Measurements from ENCODE around the gene DOK3.
A peak's percentile ranks its signal among the peaks of the same experiment; 100 is the strongest.

Gene DOK3

GRCh38 chr5:177474846-177475562 is 34.6 kb downstream of the DOK3 start:
- no peak for TF ChIP-seq CTCF (conservative IDR thresholded peaks at IDR 0.05; ENCODE audit: low read length)
- no peak for DNase-seq (ENCODE audit: low read depth)
- H3K4me3 ChIP-seq (ENCODE audit: low read length): no peak overlapping the region

- TF ChIP-seq CTCF (conservative IDR thresholded peaks at IDR 0.05; ENCODE audit: low read length): no peak
- no peak for DNase-seq (ENCODE audit: low read depth)
- peak overlapping the region; percentile 22; the same call in 1 of the 2 replicates for H3K4me3 ChIP-seq (ENCODE audit: low read length)
Observed at GRCh38 chr5:177474002-177474476, 35.6 kb downstream of the DOK3 start.

- no peak for TF ChIP-seq CTCF (conservative IDR thresholded peaks at IDR 0.05; ENCODE audit: low read length)
- H3K4me3 ChIP-seq (ENCODE audit: low read length): peak within 1 kb of the TSS; percentile 88
- DNase-seq (ENCODE audit: low read depth): peak; percentile 57
Observed at GRCh38 chr5:177473443-177474001, 36.1 kb downstream of the DOK3 start, which contains the start of gene DBN1. TSS of gene DBN1 (minus strand) at chr5:177473634. CDS start at chr5:177473521, 113 bp downstream.

GRCh38 chr5:177472460-177473442 is 36.9 kb downstream of the DOK3 start:
- no peak for TF ChIP-seq CTCF (conservative IDR thresholded peaks at IDR 0.05; ENCODE audit: low read length)
- H3K4me3 ChIP-seq (ENCODE audit: low read length): peak overlapping the region; percentile 88
- no peak for DNase-seq (ENCODE audit: low read depth)

- TF ChIP-seq CTCF (conservative IDR thresholded peaks at IDR 0.05; ENCODE audit: low read length): no peak
- peak overlapping the region; percentile 88 for H3K4me3 ChIP-seq (ENCODE audit: low read length)
- peak; percentile 74 for DNase-seq (ENCODE audit: low read depth)
Observed at GRCh38 chr5:177471610-177472356, 37.8 kb downstream of the DOK3 start.

GRCh38 chr5:177470759-177471536 is 38.7 kb downstream of the DOK3 start:
- peak overlapping the region; percentile 88 for H3K4me3 ChIP-seq (ENCODE audit: low read length)
- no peak for DNase-seq (ENCODE audit: low read depth)
- TF ChIP-seq CTCF (conservative IDR thresholded peaks at IDR 0.05; ENCODE audit: low read length): no peak
